K562 (cell line): ENCODE data around the gene MRGPRE. TPM values are rescaled to one million over a fixed set of nuclear protein-coding genes. Genes with fewer than 3 reads are reported as not detected.

ENCODE experiments used
- L3MBTL2 ChIP-seq: fragments of 450-650 bp; IDR thresholded peaks from 2 replicates; pipeline ENCODE4 v1.6.1; 2016; ENCODE audit warnings: mild to moderate bottlenecking, moderate library complexity
- MAX ChIP-seq: sonication (generic); formaldehyde crosslinking; IDR thresholded peaks from 2 replicates; pipeline ENCODE4 v1.9.0; 2022; ENCODE audit warnings: mild to moderate bottlenecking, missing genetic modification reagents
- MGA ChIP-seq: fragments of 450-650 bp; IDR thresholded peaks from 2 replicates; pipeline ENCODE4 v1.6.1; 2016; ENCODE audit warnings: mild to moderate bottlenecking, moderate library complexity
- POU5F1 ChIP-seq: fragments of 150-350 bp; IDR thresholded peaks from 2 replicates; pipeline ENCODE4 v1.6.1; 2014; ENCODE audit warnings: borderline replicate concordance, low read length, low read depth, mild to moderate bottlenecking; ENCODE audit not compliant: partially characterized antibody
- SREBF2 ChIP-seq: sonication (generic); formaldehyde crosslinking; IDR thresholded peaks from 2 replicates; pipeline ENCODE4 v1.4.0; 2020; ENCODE audit warnings: mild to moderate bottlenecking, missing genetic modification reagents
- USF1 ChIP-seq: sonication (generic); formaldehyde crosslinking; IDR thresholded peaks from 2 replicates; pipeline ENCODE4 v1.9.0; 2022; ENCODE audit warnings: mild to moderate bottlenecking, missing genetic modification reagents
- ZFPM2 ChIP-seq: fragments of 250-450 bp; sonication (Bioruptor Pico); IDR thresholded peaks from 2 replicates; pipeline ENCODE4 v1.5.1; 2022; ENCODE audit warnings: mild to moderate bottlenecking
- polyA plus RNA-seq, 8 experiments: library from polyadenylated mRNA; depleted of rRNA in 4 of 8; stranded (reverse) in 5 of 8; unstranded in 3 of 8; fragments of >200 nt; fragmentation: Nextera tagmentation in 2 of 8; fragmentation: Illumina TruSeq in 1 of 8; extraction: Ambion mirVana in 2 of 8; extraction: Trizol in 1 of 8; gene quantifications; 2 replicates each; pipeline versions ENCODE4 v1.2.1 to v1.2.3, GENCODE V29; 2011 to 2014; ENCODE audit warnings: inconsistent platforms in 1 of 8, missing spikeins in 1 of 8
- total RNA-seq, 7 experiments: library from RNA; depleted of rRNA in 6 of 7; stranded (reverse); fragments of >200 nt in 6 of 7; fragmentation: Illumina TruSeq in 2 of 7; extraction: Trizol in 2 of 7; gene quantifications; 2 replicates each; pipeline versions ENCODE4 v1.2.1 to v1.2.3, GENCODE V29; 2011 to 2021; ENCODE audit warnings: low replicate concordance in 1 of 7
- TF ChIP-seq, protein P1 (sequence below), 2 experiments: IDR thresholded peaks; 2 replicates each; pipeline ENCODE4 v1.6.1; 2011; ENCODE audit warnings: borderline replicate concordance in 1 of 2, control low read depth in 1 of 2, low read depth in 1 of 2, low read length in 1 of 2, mild to moderate bottlenecking in 1 of 2, mixed read lengths in 1 of 2, moderate library complexity in 1 of 2; ENCODE audit not compliant: insufficient read depth in 1 of 2, insufficient read length in 1 of 2, poor library complexity in 1 of 2, severe bottlenecking in 1 of 2; ENCODE audit errors: extremely low read depth in 1 of 2
- TF ChIP-seq, protein P2 (sequence below): fragments of 450-650 bp; IDR thresholded peaks from 2 replicates; pipeline ENCODE4 v1.6.1; 2016

MRGPRE gene
- total and polyA plus RNA-seq, 9 of the 15 experiments (the other 6 are each of a cell fraction or from before 2014, with no cell fraction given), result not detected

- TF ChIP-seq MGA (peak; percentile 45), SREBF2 (CRISPR knock-in tag) (no peak), POU5F1 (no peak), USF1 (CRISPR knock-in tag) (peak; percentile 35; the same call in 1 of the 2 replicates), MAX (CRISPR knock-in tag) (peak; percentile 44; the same call in 1 of the 2 replicates), L3MBTL2 (0 out of 2 replicates have a peak, but pooled peaks have one; percentile 19), ZFPM2 (no peak)
- TF ChIP-seq, protein P1, sequence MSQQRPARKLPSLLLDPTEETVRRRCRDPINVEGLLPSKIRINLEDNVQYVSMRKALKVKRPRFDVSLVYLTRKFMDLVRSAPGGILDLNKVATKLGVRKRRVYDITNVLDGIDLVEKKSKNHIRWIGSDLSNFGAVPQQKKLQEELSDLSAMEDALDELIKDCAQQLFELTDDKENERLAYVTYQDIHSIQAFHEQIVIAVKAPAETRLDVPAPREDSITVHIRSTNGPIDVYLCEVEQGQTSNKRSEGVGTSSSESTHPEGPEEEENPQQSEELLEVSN (IDR thresholded peaks at IDR 0.05; ENCODE audit: borderline replicate concordance in 1 of 2, extremely low read depth in 1 of 2, insufficient read depth in 1 of 2, insufficient read length in 1 of 2, low read depth in 1 of 2, low read length in 1 of 2, poor library complexity in 1 of 2, severe bottlenecking in 1 of 2), result peak; percentile 77 to 95
- TF ChIP-seq, protein P2, sequence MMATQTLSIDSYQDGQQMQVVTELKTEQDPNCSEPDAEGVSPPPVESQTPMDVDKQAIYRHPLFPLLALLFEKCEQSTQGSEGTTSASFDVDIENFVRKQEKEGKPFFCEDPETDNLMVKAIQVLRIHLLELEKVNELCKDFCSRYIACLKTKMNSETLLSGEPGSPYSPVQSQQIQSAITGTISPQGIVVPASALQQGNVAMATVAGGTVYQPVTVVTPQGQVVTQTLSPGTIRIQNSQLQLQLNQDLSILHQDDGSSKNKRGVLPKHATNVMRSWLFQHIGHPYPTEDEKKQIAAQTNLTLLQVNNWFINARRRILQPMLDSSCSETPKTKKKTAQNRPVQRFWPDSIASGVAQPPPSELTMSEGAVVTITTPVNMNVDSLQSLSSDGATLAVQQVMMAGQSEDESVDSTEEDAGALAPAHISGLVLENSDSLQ, result 0 out of 2 replicates have a peak, but pooled peaks have one; percentile 1
- TF ChIP-seq, all 486 proteins: peak for 6
These were observed 42.9 kb downstream of the MRGPRE start (continued) for GRCh38 chr11:3189196-3189843.
